Tibial nerve (tissue), 3 donors: ENCODE data around the gene PDX1.

Experiments used
- POLR2A ChIP-seq, 2 donors: fragments of 450-650 bp; IDR thresholded peaks; one replicate each; pipeline ENCODE4 v1.6.1; 2017; ENCODE audit warnings: antibody characterized with exemption in 2 of 2, mild to moderate bottlenecking in 2 of 2, moderate library complexity in 2 of 2
- TF ChIP-seq, protein P1 (sequence below), 5 experiments: fragments of 200-600 bp in 3 of 5; fragments of 450-650 bp in 2 of 5; sonication (generic) in 3 of 5; IDR thresholded peaks; one replicate each; pipeline ENCODE4 v1.5.1; 2016 to 2019; ENCODE audit warnings: antibody characterized with exemption in 5 of 5, mild to moderate bottlenecking in 3 of 5, moderate library complexity in 2 of 5

- TF ChIP-seq, protein P1, sequence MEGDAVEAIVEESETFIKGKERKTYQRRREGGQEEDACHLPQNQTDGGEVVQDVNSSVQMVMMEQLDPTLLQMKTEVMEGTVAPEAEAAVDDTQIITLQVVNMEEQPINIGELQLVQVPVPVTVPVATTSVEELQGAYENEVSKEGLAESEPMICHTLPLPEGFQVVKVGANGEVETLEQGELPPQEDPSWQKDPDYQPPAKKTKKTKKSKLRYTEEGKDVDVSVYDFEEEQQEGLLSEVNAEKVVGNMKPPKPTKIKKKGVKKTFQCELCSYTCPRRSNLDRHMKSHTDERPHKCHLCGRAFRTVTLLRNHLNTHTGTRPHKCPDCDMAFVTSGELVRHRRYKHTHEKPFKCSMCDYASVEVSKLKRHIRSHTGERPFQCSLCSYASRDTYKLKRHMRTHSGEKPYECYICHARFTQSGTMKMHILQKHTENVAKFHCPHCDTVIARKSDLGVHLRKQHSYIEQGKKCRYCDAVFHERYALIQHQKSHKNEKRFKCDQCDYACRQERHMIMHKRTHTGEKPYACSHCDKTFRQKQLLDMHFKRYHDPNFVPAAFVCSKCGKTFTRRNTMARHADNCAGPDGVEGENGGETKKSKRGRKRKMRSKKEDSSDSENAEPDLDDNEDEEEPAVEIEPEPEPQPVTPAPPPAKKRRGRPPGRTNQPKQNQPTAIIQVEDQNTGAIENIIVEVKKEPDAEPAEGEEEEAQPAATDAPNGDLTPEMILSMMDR (IDR thresholded peaks at IDR 0.05), result no peak
- TF ChIP-seq POLR2A (IDR thresholded peaks at IDR 0.05), result no peak
These were observed 1.5 kb upstream of the PDX1 start for GRCh38 chr13:27918041-27918917.
